HG03565 (cell line): ENCODE data around the gene TECR.
"Not testable (repeated sequence)": the region's sequence is repeated elsewhere in the genome, so short reads cannot be mapped to it uniquely, and the experiment has no call there.

Experiments used
- ATAC-seq: cut with Tn5 transposase; IDR thresholded peaks from one replicate; pipeline ENCODE4 v1.9.1; 2021; ENCODE audit warnings: mild to moderate bottlenecking, moderate library complexity; ENCODE audit not compliant: unreplicated experiment

Gene TECR

DNA sequence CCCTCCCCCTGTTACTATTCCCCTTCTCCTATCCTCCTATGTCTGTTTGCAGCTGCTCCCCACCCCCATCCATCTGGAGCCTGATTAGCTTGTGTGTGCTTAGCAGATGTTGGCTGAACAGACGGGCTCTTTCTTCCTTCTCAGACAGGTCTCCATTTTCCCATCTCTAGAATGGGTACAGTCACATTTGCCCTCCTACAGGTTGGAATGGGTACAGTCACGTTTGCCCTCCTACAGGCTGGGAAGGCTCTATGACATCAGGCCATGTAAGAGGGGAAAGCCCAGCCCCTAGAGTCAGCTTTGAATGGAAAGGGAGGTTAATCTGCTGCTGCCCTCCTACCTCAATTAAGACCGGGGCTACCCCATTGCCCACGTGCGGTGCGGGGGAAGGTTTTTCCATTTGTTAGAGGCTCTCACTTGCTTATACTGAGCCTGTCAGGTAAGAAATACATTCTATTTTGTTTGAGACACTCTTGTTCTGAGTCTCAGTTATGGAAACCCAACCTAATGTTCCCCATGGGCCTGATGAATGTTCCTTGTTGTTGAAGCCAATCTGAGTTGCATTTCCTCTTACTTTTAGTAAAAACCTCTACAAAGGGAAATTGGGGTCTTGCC, 51.3 kb downstream of the TECR start:
- ATAC-seq: no peak

GRCh38 chr19:14582894-14583340, 53.5 kb downstream of the TECR start, which contains the start of gene CLEC17A:
TSS of gene CLEC17A (plus strand) at chr19:14583084. CDS start at chr19:14583161, 77 bp downstream.
- ATAC-seq: no peak

DNA sequence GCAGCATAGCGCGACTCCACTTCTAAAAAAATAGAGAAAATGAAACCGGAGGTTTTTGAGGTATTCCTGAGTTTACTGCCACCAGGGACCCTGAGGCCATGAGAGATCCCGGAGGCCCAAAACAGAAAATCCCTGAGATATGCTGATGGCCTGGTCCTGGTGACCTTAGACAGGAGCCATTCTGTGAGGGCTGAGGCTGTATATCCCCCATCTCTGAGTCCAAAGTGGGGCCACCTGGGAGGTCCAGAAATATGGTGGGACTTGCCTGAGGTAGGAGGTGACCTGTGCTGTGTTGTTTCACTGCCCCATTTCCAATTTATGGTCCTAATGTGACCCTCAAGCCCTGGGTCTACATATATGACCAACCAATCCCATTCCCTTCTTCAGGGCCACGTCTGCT, 55.0 kb downstream of the TECR start:
- ATAC-seq: not testable (repeated sequence)

DNA sequence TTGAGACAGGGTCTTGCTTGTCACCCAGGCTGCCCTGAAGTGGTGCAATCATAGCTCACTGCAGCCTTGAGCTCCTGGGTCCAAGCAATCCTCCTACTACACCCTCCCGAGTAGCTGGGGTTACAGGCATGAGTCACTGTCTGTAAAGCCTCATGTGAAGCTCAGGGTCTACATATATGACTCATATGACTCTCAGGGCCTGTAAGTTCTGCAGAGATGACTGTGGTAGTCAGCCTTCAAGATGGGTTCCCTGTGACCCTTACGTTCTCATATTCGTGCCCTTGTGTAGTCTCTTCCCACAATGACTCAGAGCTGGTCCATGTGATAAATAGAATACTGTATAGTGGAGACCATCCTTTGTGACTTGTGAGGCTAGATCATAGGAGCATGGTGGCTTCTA, 55.8 kb downstream of the TECR start:
- ATAC-seq: peak; percentile 68

GRCh38 chr19:14589433-14589832, 60.0 kb downstream of the TECR start:
- not testable (repeated sequence) for ATAC-seq

DNA sequence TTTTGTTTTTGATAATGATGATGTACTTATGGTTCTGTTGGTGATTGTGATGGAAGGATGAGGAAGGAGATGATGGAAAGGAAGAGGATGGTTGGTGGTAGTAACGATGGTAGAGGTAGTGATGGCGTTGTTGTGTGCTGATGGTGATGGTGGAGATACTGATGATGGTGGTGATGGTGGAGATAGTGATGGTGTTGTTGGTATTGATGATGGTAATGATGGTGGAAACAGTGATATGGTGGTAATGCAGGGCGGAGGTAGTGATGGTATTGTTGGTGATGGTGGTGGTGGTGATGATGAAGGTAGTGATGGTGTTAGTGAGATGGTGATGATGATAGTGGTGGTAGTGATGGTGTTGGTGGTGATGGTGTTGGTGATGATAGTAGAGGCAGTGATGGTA, 66.2 kb downstream of the TECR start:
- no peak for ATAC-seq

DNA sequence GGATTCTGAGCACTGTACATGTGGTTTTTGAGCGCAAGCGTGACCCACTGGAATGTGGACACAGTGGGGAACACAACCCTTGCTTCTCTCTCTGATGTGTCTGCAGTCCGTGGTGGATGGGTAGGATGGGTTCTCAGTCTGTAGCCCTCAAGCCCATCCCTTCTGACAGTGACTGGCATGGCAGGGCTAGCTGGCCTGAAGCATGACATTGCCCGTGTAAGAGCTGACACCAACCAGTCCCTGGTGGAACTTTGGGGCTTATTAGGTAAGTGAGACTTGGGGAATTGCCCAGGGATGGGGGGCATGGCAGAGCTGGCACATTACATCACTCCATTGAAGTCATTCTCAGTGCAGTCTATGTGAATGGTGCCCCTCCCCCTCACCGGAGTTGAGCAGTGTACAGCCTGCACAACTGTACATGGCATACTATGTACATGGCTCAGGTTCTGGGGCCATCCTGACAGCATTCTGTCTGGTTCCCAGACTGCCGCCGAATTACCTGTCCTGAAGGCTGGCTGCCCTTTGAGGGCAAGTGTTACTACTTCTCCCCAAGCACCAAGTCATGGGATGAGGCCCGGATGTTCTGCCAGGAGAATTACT, 70.3 kb downstream of the TECR start:
- ATAC-seq: no peak

DNA sequence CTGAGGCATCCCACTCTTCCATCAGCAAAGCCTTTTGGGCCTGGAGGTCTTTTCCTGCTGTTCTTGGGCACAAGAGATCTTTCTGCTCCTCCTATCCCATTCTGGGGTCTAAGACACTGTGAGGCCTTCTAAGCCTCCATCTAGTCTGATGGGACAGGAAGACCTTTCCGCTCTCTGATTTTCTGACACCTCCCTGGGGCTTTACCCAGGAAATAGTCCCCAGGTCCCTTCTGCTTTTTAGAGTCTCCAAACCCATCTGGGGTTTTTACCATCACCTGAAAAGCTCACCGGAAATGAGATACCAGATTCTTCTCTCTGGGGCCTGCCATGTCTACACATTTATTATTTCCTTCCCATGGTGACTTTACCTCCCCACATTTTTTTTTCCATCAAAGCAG, 74.6 kb downstream of the TECR start:
- peak; percentile 79 for ATAC-seq

- no peak for ATAC-seq
Measured at GRCh38 chr19:14606627-14607026, 77.2 kb downstream of the TECR start.

DNA sequence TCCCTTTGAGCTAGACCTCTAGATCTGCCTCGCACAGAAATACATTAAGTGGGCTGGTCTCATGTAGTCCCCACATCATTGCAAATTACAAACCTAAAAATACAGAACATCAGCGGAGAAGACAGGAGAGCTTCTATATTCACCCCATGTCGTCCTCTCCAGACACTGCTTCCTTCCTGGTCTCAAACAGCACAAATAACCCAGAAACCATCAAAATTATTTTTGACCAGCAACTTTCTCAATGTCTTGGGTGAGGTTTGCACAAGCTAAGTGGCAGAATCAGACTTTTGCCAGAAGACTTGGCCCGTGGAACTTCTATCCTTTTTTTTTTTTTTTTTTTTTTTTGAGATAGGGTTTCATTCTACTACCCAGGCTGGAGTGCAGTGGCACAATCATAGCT, 81.7 kb downstream of the TECR start:
- ATAC-seq: no peak

- not testable (repeated sequence) for ATAC-seq
Measured at GRCh38 chr19:14612242-14612641, 82.8 kb downstream of the TECR start.

DNA sequence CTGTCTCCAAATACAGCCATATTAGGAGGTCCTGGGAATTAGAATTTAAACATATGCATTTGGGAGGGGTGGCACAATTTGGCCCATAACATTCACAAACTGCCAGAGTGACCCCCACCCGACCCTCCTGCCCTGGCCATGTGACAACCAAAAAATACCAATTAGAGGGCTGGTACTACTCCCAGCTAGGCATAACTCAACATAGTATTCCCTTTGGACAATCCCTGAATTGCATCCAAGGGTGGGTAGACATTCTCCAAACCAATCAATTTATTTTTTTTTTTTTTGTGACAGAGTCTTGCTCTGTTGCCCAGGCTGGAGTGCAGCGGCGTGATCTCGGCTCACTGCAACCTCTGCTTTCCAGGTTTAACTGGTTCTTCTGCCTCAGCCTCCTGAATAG, 83.3 kb downstream of the TECR start:
- no peak for ATAC-seq

- not testable (repeated sequence) for ATAC-seq
Measured at GRCh38 chr19:14613399-14614098, 84.2 kb downstream of the TECR start.

DNA sequence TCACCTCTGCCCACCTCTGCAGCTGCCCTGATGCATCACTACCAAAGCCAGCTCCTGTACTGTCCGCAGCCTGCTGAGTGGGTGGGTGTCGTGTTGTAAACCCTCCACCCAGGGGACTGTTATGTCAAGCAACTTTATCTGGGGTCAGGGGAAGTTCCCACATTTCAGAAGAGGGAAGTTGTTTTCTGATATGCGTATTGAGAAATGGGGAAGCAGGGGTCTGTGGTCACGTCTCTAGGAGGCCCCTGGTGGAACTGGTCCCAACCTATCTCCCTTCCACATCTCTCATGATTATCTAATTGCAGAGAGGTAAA, 84.7 kb downstream of the TECR start:
- ATAC-seq: peak; percentile 37
